Large intestine (tissue), 3 donors: Measurements from ENCODE around the gene DCXR. TPM values are rescaled to one million over a fixed set of nuclear protein-coding genes. Genes with fewer than 3 reads are reported as not detected.

Experiments used
- DNase-seq, 2 donors: peaks; one replicate each; pipeline versions ENCODE4 v3.0.0 to v3.0.0-alpha.2; 2013
- H3K27ac ChIP-seq: one replicate; pipeline ENCODE4 v1.5.1; 2013; ENCODE audit warnings: low read length
- H3K27me3 ChIP-seq: 2 replicates; pipeline ENCODE4 v1.6.1; 2013; ENCODE audit warnings: low read length; ENCODE audit not compliant: control insufficient read depth, insufficient read depth
- H3K36me3 ChIP-seq: 2 replicates; pipeline ENCODE4 v1.6.1; 2013; ENCODE audit warnings: low read length; ENCODE audit not compliant: control insufficient read depth, insufficient read depth
- H3K4me1 ChIP-seq: one replicate; pipeline ENCODE4 v1.6.1; 2013; ENCODE audit warnings: low read length; ENCODE audit not compliant: control insufficient read depth, insufficient read depth
- H3K4me3 ChIP-seq: one replicate; pipeline ENCODE4 v1.5.1; 2013; ENCODE audit warnings: low read length
- H3K9me3 ChIP-seq: one replicate; pipeline ENCODE4 v1.6.1; 2013; ENCODE audit warnings: mild to moderate bottlenecking, low read depth, low read length, moderate library complexity; ENCODE audit not compliant: control insufficient read depth
- WGBS: methylation state at CpG from one replicate; pipeline ENCODE4 v1.1.5; 2013; ENCODE audit warnings: low lambda C conversion rate; ENCODE audit not compliant: insufficient coverage; 5-methylcytosine and 5-hydroxymethylcytosine counted together
- polyA plus RNA-seq: library from polyadenylated mRNA; unstranded; fragments of 120-200 nt; gene quantifications from one replicate; pipeline ENCODE4 v1.2.1, GENCODE V29; 2013

The DCXR gene
- polyA plus RNA-seq, 1 donor: 44.1 TPM

DNA sequence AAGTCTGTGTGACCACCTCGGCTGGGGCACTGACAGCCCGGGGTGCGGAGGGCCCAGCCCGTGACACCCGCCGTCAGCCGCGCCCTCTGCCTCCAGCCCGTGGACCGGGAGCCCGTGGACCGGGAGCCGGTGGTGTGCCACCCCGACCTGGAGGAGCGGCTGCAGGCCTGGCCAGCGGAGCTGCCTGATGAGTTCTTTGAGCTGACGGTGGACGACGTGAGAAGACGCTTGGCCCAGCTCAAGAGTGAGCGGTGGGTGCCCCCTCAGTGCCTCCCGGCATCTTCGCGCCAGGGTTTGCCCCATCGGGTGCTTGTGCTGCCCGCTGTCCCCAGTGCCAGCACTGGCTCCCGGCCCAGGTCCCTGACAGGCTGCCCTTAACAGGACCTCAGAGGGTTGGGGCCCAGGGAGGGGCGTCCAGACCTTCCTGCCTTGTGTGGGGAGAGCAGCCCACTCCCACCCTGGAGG is 28.5 kb downstream of the DCXR start:
- Histone ChIP-seq H3K27ac (no peak overlapping the region), H3K4me1 (no peaks in the 10 kb centered on the region), H3K36me3 (peaks cover 23% of the 10 kb centered on the region), H3K4me3 (no peak overlapping the region), H3K27me3 (no peaks in the 10 kb centered on the region), H3K9me3 (no peaks in the 10 kb centered on the region)
- DNase-seq: no peak
- WGBS: no CpG with 5 or more reads among the region's 28 CpGs

GRCh38 chr17:82008258-82008940 is 29.1 kb downstream of the DCXR start:
- Histone ChIP-seq H3K27ac (no peak overlapping the region), H3K9me3 (no peaks in the 10 kb centered on the region), H3K4me3 (no peak overlapping the region), H3K36me3 (peaks cover 23% of the 10 kb centered on the region), H3K27me3 (no peaks in the 10 kb centered on the region), H3K4me1 (peaks cover 4% of the 10 kb centered on the region)
- no CpG with 5 or more reads among the region's 26 CpGs for WGBS
- no peak for DNase-seq

- no peak for DNase-seq
- peaks cover 23% of the 10 kb centered on the region for H3K36me3 ChIP-seq
- no CpG with 5 or more reads among the region's 30 CpGs for WGBS
- H3K4me3 ChIP-seq: no peak overlapping the region
- H3K4me1 ChIP-seq: peaks cover 4% of the 10 kb centered on the region
- H3K27ac ChIP-seq: no peak overlapping the region
- no peaks in the 10 kb centered on the region for H3K27me3 ChIP-seq
- H3K9me3 ChIP-seq: no peaks in the 10 kb centered on the region
These were observed 29.8 kb downstream of the DCXR start for GRCh38 chr17:82007495-82008257.

DNA sequence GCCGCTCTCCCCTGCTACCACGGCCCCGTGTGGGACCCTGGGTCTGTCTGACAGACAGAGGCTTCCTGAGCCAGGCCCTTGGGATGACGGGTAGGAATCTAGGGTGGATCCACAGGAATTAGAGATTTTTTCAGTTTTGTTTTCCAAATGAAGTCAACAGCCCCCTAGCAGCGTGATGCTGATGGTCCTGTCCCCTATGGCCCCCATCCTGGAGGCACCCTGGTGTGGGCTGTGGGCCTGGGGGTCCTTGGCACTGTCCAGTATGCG is 30.3 kb downstream of the DCXR start:
- H3K4me3 ChIP-seq: no peak overlapping the region
- no CpG with 5 or more reads among the region's 6 CpGs for WGBS
- no peaks in the 10 kb centered on the region for H3K9me3 ChIP-seq
- H3K4me1 ChIP-seq: peaks cover 4% of the 10 kb centered on the region
- DNase-seq: no peak
- no peak overlapping the region for H3K27ac ChIP-seq
- peaks cover 19% of the 10 kb centered on the region for H3K36me3 ChIP-seq
- H3K27me3 ChIP-seq: no peaks in the 10 kb centered on the region

DNA sequence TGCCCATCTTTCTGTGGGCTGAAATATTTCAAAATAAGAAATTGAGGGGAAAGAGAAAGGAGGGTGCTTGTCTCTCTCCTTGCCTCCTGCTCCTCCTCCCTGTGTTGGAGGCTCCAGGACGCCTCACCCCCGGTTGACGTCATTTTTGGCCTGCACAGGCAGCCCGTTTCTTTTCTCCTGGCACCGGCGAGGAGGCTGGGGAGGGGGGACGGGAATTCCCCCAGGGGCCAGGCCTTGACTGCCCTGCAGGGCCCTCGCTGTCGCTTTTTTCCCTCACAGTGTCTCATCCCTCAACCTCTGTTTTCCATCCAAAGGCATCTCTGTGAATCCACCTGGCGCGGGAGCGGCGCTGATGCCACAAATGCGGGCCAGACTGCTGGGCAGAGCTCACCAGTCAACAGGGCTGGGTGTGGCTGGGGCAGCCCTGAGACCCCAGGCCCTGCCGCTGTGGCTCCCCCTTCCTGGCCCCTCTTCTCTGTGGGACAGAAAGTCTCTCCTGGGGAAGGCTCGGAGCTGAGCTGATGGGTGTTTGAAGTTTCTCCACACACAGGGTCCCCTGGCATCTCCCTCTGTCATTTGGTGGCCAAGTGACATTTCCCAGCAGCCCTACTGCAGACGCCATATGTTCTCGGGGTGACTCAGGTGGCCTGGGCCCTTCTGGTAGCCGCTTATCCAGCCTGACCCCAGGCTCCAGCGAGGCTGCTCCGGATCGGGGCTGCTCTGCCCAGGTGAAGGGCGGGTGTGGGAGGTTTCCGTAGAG is 30.8 kb downstream of the DCXR start:
- H3K9me3 ChIP-seq: no peaks in the 10 kb centered on the region
- no peak for DNase-seq
- peaks cover 14% of the 10 kb centered on the region for H3K36me3 ChIP-seq
- no peak overlapping the region for H3K4me3 ChIP-seq
- H3K27me3 ChIP-seq: no peaks in the 10 kb centered on the region
- H3K4me1 ChIP-seq: peaks cover 7% of the 10 kb centered on the region
- WGBS: no CpG with 5 or more reads among the region's 24 CpGs
- no peak overlapping the region for H3K27ac ChIP-seq

DNA sequence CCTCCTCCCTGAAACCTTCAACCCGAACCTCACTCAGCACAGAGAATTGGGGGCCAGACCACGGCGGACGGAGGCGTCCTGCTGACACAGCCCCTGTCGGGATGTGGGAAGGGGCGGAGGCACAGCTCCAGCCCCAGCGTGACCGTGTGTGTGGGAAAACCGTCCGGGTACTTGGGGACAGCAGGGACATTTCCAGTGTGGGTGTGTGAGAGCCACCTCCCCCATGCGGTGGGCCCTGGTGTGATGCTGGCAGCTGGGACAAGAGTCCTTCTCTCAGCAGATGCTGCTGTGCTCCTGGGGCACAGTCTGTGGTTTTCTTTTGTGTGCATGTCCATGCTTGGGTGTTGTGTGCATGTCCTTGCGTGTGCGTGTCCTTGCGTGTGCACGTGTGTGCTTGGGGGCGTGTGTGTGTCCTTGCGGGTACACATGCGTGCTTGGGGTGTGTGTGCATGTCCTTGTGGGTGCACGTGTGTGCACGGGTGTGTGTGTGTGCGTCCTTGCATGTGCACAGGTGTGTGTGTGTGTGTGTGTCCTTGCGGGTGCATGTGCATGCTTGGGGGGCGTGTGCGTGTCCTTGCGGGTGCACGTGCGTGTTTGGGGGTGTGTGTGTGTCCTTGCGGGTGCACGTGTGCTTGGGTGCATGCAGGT is 31.7 kb downstream of the DCXR start:
- Histone ChIP-seq H3K4me1 (peaks cover 15% of the 10 kb centered on the region), H3K27me3 (no peaks in the 10 kb centered on the region)

GRCh38 chr17:82004517-82005455 is 32.7 kb downstream of the DCXR start:
- DNase-seq: no peak
- H3K4me1 ChIP-seq: peaks cover 25% of the 10 kb centered on the region
- no CpG with 5 or more reads among the region's 41 CpGs for WGBS
- no peaks in the 10 kb centered on the region for H3K27me3 ChIP-seq
- no peak overlapping the region for H3K27ac ChIP-seq
- H3K9me3 ChIP-seq: no peaks in the 10 kb centered on the region
- no peak overlapping the region for H3K4me3 ChIP-seq
- peaks cover 6% of the 10 kb centered on the region for H3K36me3 ChIP-seq

More for the DNA sequence above, 31.7 kb downstream of the DCXR start:
- WGBS: no CpG with 5 or more reads among the region's 30 CpGs
- DNase-seq: no peak
- Histone ChIP-seq H3K27ac (no peak overlapping the region), H3K4me3 (no peak overlapping the region), H3K9me3 (no peaks in the 10 kb centered on the region), H3K36me3 (peaks cover 10% of the 10 kb centered on the region)

DNA sequence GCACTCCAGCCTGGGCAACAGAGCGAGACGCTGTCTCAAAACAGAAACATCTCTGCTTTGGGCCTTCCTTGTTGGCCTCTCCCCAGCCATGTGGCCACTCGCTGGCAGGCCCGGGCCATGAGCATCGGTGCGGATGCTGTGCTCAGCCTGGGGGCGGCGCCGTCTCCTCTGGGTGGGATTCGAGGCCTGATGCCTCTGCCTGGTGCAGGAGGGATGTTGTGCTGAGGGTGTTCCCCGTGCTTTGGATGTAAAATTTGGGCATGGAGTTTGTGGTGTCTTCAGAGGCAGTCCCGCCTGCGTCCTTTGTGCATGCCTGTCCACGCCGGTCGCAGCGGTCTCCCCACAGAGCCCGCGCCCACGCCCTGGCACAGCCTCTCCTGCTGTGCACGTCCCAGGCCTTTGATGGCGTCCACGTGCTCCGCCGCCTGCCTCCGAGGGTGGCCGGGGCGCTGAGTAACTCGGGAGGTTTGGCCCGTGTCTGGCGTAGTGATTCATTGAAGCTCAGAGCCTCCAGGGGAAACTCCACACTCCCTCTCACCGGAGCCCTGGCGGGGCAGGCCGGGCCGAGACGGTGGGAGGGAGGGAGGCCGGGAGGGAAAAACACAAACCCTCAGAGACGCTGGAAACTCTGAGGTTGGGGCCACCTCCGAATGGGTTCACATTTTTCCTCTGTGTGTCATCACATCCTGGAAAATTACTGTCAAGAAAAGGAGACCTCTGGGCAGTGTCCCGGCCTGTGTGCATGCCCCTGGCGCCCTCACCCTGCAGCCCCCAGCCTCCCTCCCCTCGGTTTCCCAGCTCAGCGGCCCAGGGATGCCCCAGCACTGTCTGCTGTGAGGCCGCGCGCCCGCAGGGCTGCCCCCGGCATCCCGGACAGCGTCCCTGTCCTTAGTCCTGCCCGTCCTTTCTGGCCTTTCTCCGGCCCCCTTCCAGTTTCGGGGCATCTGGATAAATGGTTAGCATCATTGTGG is 33.8 kb downstream of the DCXR start:
- Histone ChIP-seq H3K27ac (no peak overlapping the region), H3K36me3 (peaks cover 4% of the 10 kb centered on the region), H3K9me3 (no peaks in the 10 kb centered on the region), H3K4me1 (peaks cover 25% of the 10 kb centered on the region), H3K27me3 (no peaks in the 10 kb centered on the region), H3K4me3 (no peak overlapping the region)
- WGBS: no CpG with 5 or more reads among the region's 53 CpGs
- DNase-seq: no peak

DNA sequence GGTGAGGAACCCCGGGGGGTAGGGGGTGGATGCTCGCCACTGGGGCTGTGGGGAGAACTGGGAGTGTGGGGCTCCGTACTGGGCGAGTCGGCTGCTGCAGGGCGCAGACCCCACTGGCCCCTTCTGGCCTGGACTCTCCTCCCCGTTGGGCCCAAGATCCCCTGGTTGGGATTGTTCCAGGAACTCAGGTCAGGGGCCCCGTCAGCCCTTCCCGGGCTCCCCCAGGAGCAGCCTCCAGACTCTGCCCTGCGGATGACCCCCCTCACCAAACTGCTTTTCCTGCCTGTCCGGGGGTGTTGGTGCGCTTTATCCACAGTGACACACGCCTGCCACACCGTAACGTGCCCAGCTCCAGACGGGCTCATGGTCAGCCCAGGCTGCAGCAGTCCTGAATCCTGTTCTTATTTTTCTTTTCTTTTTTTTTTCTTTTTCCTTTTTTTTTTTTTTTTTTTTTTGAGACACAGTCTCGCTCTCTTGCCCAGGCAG is 35.9 kb downstream of the DCXR start:
- Histone ChIP-seq H3K36me3 (peaks cover 9% of the 10 kb centered on the region), H3K9me3 (no peaks in the 10 kb centered on the region), H3K4me1 (peaks cover 25% of the 10 kb centered on the region), H3K27me3 (no peaks in the 10 kb centered on the region), H3K4me3 (no peak overlapping the region), H3K27ac (peak overlapping the region; percentile 69)
- peak in 1 of 2 donors; percentile 46 for DNase-seq
- 77% methylated on average over 5 of the region's 17 CpGs for WGBS
